ENCODE data around the gene GTPBP6.
"Not testable (repeated sequence)": the region's sequence is repeated elsewhere in the genome, so short reads cannot be mapped to it uniquely, and the experiment has no call there.

The GTPBP6 gene

DNA sequence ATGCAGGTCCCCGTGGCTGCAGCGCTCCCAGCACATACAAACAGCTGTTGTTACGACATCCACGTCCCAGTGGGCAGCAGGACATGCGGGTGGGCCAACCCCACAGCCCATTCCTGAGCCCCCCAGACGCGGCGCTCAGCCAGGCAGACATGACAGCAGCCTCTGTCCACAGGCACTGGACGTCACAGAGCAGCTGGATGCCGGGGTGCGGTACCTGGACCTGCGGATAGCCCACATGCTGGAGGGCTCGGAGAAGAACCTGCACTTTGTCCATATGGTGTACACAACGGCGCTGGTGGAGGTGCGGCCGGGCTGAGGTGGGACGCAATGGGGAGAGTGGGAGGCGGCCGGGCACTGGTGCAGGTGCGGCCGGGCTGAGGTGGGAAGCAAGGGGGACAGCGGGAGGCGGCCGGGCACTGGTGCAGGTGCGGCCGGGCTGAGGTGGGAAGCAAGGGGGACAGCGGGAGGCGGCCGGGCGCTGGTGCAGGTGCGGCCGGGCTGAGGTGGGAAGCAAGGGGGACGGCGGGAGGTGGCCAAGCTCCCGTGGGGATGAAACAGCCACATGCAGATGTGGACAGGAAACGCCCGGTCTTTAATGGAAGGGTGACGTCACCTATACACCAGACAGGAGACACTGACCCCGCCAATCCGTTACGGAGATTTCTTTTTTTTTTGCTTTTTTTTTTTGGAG, 28.0 kb downstream of the GTPBP6 start:
- H3K4me3 ChIP-seq (ENCODE audit: low read depth, low read length), result no peak overlapping the region
- TF ChIP-seq CTCF (IDR thresholded peaks at IDR 0.05; ENCODE audit: control insufficient read depth, extremely low read depth, insufficient read depth), result no peak
- no peak for DNase-seq (ENCODE audit: low read depth)

- no peak for DNase-seq (ENCODE audit: low read depth)
- TF ChIP-seq CTCF (IDR thresholded peaks at IDR 0.05; ENCODE audit: control insufficient read depth, extremely low read depth, insufficient read depth), result no peak
- H3K4me3 ChIP-seq (ENCODE audit: low read depth, low read length), result no peak overlapping the region
Observed at GRCh38 chrX:288561-288991, 30.0 kb downstream of the GTPBP6 start.

- H3K4me3 ChIP-seq (ENCODE audit: low read depth, low read length), result no peak overlapping the region
- TF ChIP-seq CTCF (IDR thresholded peaks at IDR 0.05; ENCODE audit: control insufficient read depth, extremely low read depth, insufficient read depth), result no peak
- no peak for DNase-seq (ENCODE audit: low read depth)
Observed at GRCh38 chrX:287670-288069, 30.9 kb downstream of the GTPBP6 start.

- DNase-seq (ENCODE audit: low read depth), result no peak
- no peak overlapping the region for H3K4me3 ChIP-seq (ENCODE audit: low read depth, low read length)
- TF ChIP-seq CTCF (IDR thresholded peaks at IDR 0.05; ENCODE audit: control insufficient read depth, extremely low read depth, insufficient read depth), result no peak
Observed at GRCh38 chrX:285076-285677, 33.4 kb downstream of the GTPBP6 start.

GRCh38 chrX:283115-283845, 35.3 kb downstream of the GTPBP6 start:
- no peak for TF ChIP-seq CTCF (IDR thresholded peaks at IDR 0.05; ENCODE audit: control insufficient read depth, extremely low read depth, insufficient read depth)
- peak; percentile 46 for DNase-seq (ENCODE audit: low read depth)
- peak overlapping the region; percentile 56 for H3K4me3 ChIP-seq (ENCODE audit: low read depth, low read length)

- not testable (repeated sequence) for H3K4me3 ChIP-seq (ENCODE audit: low read depth, low read length); DNase-seq (ENCODE audit: low read depth)
Observed at GRCh38 chrX:282000-282681, 36.5 kb downstream of the GTPBP6 start.

Data from LNCaP clone FGC (cell line).